Neutrophil (primary cell): ENCODE data around the gene SNTG2.

ENCODE experiments used
- H3K27ac ChIP-seq: fragments of 200-600 bp; sonication (generic); 2 replicates; pipeline ENCODE4 v1.5.1; 2016; ENCODE audit warnings: mild to moderate bottlenecking, moderate library complexity
- H3K27me3 ChIP-seq: fragments of 200-600 bp; sonication (generic); 2 replicates; pipeline ENCODE4 v1.6.0; 2016; ENCODE audit warnings: mild to moderate bottlenecking
- H3K36me3 ChIP-seq: fragments of 200-600 bp; sonication (generic); 2 replicates; pipeline ENCODE4 v1.5.1; 2017
- H3K4me1 ChIP-seq, 2 experiments: fragments of 200-600 bp in 1 of 2; sonication (generic) in 1 of 2; 1 replicate in 1 of 2; 2 replicates in 1 of 2; pipeline versions ENCODE4 v1.5.1 to v1.6.1; 2013 to 2016; ENCODE audit warnings: low read depth in 1 of 2, low read length in 1 of 2, mild to moderate bottlenecking in 1 of 2, moderate library complexity in 1 of 2; ENCODE audit not compliant: control insufficient read depth in 1 of 2, insufficient read depth in 1 of 2
- H3K4me3 ChIP-seq, 2 experiments: fragments of 200-600 bp in 1 of 2; sonication (generic) in 1 of 2; 1 replicate in 1 of 2; 2 replicates in 1 of 2; pipeline ENCODE4 v1.5.1; 2013 to 2016; ENCODE audit warnings: low read depth in 1 of 2, low read length in 1 of 2, mild to moderate bottlenecking in 1 of 2, moderate library complexity in 1 of 2
- H3K9me3 ChIP-seq: fragments of 200-600 bp; sonication (generic); 2 replicates; pipeline ENCODE4 v1.5.1; 2016
- TF ChIP-seq, protein P1 (sequence below): fragments of 200-600 bp; sonication (generic); IDR thresholded peaks from 2 replicates; pipeline ENCODE4 v1.5.1; 2016; ENCODE audit warnings: antibody characterized with exemption

The SNTG2 gene

GRCh38 chr2:1246991-1247390 is 296.3 kb downstream of the SNTG2 start:
- Histone ChIP-seq H3K4me1 (no peaks in the 10 kb centered on the region), H3K4me3 (no peak overlapping the region), H3K9me3 (no peaks in the 10 kb centered on the region), H3K27me3 (no peaks in the 10 kb centered on the region), H3K27ac (no peak overlapping the region), H3K36me3 (no peaks in the 10 kb centered on the region)
- TF ChIP-seq, protein P1, sequence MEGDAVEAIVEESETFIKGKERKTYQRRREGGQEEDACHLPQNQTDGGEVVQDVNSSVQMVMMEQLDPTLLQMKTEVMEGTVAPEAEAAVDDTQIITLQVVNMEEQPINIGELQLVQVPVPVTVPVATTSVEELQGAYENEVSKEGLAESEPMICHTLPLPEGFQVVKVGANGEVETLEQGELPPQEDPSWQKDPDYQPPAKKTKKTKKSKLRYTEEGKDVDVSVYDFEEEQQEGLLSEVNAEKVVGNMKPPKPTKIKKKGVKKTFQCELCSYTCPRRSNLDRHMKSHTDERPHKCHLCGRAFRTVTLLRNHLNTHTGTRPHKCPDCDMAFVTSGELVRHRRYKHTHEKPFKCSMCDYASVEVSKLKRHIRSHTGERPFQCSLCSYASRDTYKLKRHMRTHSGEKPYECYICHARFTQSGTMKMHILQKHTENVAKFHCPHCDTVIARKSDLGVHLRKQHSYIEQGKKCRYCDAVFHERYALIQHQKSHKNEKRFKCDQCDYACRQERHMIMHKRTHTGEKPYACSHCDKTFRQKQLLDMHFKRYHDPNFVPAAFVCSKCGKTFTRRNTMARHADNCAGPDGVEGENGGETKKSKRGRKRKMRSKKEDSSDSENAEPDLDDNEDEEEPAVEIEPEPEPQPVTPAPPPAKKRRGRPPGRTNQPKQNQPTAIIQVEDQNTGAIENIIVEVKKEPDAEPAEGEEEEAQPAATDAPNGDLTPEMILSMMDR, result no peak

- TF ChIP-seq, protein P1, result no peak
- no peaks in the 10 kb centered on the region for H3K4me1 ChIP-seq
Measured at GRCh38 chr2:1248187-1248586, 297.5 kb downstream of the SNTG2 start.

DNA sequence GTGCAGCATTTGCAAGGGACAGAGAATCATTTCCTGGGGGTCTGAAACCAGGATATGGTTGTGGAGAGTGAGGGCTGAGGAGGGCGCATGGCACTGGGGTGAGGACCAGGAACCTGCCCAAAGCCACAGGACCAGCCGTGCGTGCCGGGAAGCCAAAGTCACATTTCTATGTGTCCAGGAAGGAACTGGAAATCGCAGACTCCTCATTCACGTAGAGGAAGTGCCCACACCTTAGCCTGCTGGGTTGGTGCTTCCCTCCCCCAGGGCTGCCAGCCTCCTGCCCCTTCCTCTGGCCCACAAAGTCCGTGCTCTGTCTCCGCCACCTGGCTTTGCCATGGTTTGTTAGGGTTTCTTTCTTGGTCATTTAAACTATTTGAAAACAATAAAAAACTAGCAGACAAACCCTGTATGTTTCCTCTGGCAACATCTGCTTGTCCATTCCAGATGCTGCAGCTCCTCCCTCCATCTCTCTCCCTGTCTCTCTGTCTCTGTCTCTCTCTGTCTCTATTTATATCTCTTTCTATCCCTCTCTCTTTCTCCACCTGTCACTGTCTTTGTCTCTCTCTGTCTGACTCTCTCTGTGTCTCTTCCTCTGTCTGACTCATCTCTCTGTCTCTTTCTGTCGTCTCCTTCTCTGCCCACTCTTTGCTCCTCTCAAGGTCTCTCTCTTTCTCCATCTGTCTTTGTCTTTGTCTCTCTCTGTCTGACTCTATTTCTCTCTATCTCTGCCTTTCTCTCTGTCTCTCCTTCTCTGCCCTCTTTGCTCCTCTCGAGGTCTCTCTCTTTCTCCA is 299.4 kb downstream of the SNTG2 start:
- TF ChIP-seq, protein P1, result no peak
- H3K27me3 ChIP-seq, result no peaks in the 10 kb centered on the region
- no peaks in the 10 kb centered on the region for H3K4me1 ChIP-seq
- no peaks in the 10 kb centered on the region for H3K36me3 ChIP-seq
- no peak overlapping the region for H3K4me3 ChIP-seq
- H3K9me3 ChIP-seq, result no peaks in the 10 kb centered on the region
- no peak overlapping the region for H3K27ac ChIP-seq

More at GRCh38 chr2:1248187-1248586, 297.5 kb downstream of the SNTG2 start:
- H3K27ac ChIP-seq, result no peak overlapping the region
- H3K9me3 ChIP-seq, result no peaks in the 10 kb centered on the region
- H3K4me3 ChIP-seq, result no peak overlapping the region
- no peaks in the 10 kb centered on the region for H3K36me3 ChIP-seq
- no peaks in the 10 kb centered on the region for H3K27me3 ChIP-seq

DNA sequence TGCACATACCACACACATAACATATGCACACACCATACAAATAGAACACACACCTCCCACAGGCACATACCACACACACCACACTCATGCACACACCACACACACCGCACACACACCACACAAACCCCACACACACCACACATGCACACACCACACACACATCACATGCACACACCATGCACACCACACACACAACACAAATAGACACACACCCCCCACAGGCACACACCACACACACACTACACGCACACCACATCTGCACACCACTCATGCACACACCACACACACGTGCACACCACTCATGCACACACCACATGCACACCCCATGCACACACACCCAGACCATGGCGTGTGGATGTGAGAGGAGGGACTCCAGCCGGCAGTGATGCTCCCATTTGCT is 300.9 kb downstream of the SNTG2 start:
- TF ChIP-seq, protein P1, result no peak
- Histone ChIP-seq H3K27me3 (no peaks in the 10 kb centered on the region), H3K4me3 (no peak overlapping the region), H3K9me3 (no peaks in the 10 kb centered on the region), H3K4me1 (no peaks in the 10 kb centered on the region), H3K27ac (no peak overlapping the region), H3K36me3 (no peaks in the 10 kb centered on the region)

- TF ChIP-seq, protein P1, result no peak
- H3K4me3 ChIP-seq, result no peak overlapping the region
- no peak overlapping the region for H3K27ac ChIP-seq
- no peaks in the 10 kb centered on the region for H3K4me1 ChIP-seq
- no peaks in the 10 kb centered on the region for H3K27me3 ChIP-seq
- H3K9me3 ChIP-seq, result no peaks in the 10 kb centered on the region
- H3K36me3 ChIP-seq, result no peaks in the 10 kb centered on the region
Measured at GRCh38 chr2:1253629-1254028, 303.0 kb downstream of the SNTG2 start.
